ENCODE measurements around the gene LIPA. TPM values are rescaled to one million over a fixed set of nuclear protein-coding genes. Genes with fewer than 3 reads are reported as not detected.
"Not testable (repeated sequence)": the region's sequence is repeated elsewhere in the genome, so short reads cannot be mapped to it uniquely, and the experiment has no call there.

The LIPA gene
- polyA plus RNA-seq, 1 donor, result 194 TPM

DNA sequence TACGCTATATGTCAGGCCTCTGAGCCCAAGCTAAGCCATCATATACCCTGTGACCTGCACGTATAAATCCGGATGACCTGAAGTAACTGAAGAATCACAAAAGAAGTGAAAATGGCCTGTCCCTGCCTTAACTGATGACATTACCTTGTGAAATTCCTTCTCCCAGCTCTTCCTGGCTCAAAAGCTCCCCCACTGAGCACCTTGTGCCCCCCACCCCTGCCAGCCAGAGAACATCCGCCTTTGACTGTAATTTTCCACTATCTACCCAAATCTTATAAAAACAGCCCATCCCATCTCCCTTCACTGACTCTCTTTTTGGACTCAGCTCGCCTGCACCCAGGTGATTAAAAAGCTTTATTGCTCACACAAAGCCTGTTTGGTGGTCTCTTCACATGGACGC is 33.1 kb upstream of the LIPA start:
- DNase-seq; H3K27me3 ChIP-seq (ENCODE audit: control insufficient read depth, insufficient read depth, low read length); H3K27ac ChIP-seq (ENCODE audit: low read length); H3K4me1 ChIP-seq (ENCODE audit: control insufficient read depth, insufficient read depth, low read length); H3K9me3 ChIP-seq (ENCODE audit: control insufficient read depth, low read depth, low read length); H3K36me3 ChIP-seq (ENCODE audit: control insufficient read depth, insufficient read depth, low read length); H3K4me3 ChIP-seq (ENCODE audit: low read length): not testable (repeated sequence)
- no CpG with 5 or more reads among the region's 6 CpGs for WGBS (ENCODE audit: insufficient coverage, low lambda C conversion rate)

DNA sequence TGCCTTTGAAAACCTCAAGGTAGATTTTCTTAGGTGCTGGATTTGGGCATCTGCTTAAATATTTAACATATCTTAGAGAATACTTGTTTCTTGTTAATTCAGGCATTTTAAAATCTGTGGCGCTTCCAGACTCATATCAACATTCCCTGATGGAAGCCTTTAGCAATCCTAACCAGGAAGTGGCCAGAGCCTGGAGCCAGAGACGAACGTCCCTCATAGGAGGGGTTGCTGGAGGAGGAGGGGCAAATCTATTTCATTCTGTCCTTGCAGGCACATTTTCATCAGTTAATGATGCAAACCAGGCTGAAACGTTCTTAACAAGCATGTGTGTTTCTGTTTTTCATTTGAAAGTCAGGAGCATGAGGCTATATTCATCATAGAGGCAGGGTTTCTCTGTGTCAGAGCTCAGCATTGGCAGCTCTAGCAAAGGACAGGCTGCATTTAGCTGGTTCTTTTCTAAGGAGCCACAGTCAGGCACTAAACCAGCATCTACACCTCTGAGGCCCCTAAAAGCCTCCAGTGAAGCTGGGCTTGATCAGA is 32.4 kb upstream of the LIPA start:
- H3K4me1 ChIP-seq (ENCODE audit: control insufficient read depth, insufficient read depth, low read length), result peaks cover 7% of the 10 kb centered on the region
- H3K4me3 ChIP-seq (ENCODE audit: low read length), result no peak overlapping the region
- H3K9me3 ChIP-seq (ENCODE audit: control insufficient read depth, low read depth, low read length), result no peaks in the 10 kb centered on the region
- H3K36me3 ChIP-seq (ENCODE audit: control insufficient read depth, insufficient read depth, low read length), result no peaks in the 10 kb centered on the region
- DNase-seq, result peak; percentile 44 to 60
- WGBS (ENCODE audit: insufficient coverage, low lambda C conversion rate), result no CpG with 5 or more reads among the region's 4 CpGs
- no peaks in the 10 kb centered on the region for H3K27me3 ChIP-seq (ENCODE audit: control insufficient read depth, insufficient read depth, low read length)
- peak overlapping the region; percentile 54 for H3K27ac ChIP-seq (ENCODE audit: low read length)

- Histone ChIP-seq H3K4me1 (ENCODE audit: control insufficient read depth, insufficient read depth, low read length) (peaks cover 7% of the 10 kb centered on the region), H3K27me3 (ENCODE audit: control insufficient read depth, insufficient read depth, low read length) (no peaks in the 10 kb centered on the region), H3K36me3 (ENCODE audit: control insufficient read depth, insufficient read depth, low read length) (no peaks in the 10 kb centered on the region), H3K27ac (ENCODE audit: low read length) (peak overlapping the region; percentile 54), H3K9me3 (ENCODE audit: control insufficient read depth, low read depth, low read length) (no peaks in the 10 kb centered on the region), H3K4me3 (ENCODE audit: low read length) (no peak overlapping the region)
- 0% methylated on average over 1 of the region's 6 CpGs for WGBS (ENCODE audit: insufficient coverage, low lambda C conversion rate)
- DNase-seq, result no peak
Observed at GRCh38 chr10:89283025-89283935, 31.7 kb upstream of the LIPA start.

- no CpG with 5 or more reads among the region's 4 CpGs for WGBS (ENCODE audit: insufficient coverage, low lambda C conversion rate)
- DNase-seq, result no peak
- no peaks in the 10 kb centered on the region for H3K27me3 ChIP-seq (ENCODE audit: control insufficient read depth, insufficient read depth, low read length)
- H3K27ac ChIP-seq (ENCODE audit: low read length), result no peak overlapping the region
- H3K4me3 ChIP-seq (ENCODE audit: low read length), result no peak overlapping the region
- peaks cover 11% of the 10 kb centered on the region for H3K4me1 ChIP-seq (ENCODE audit: control insufficient read depth, insufficient read depth, low read length)
- no peaks in the 10 kb centered on the region for H3K36me3 ChIP-seq (ENCODE audit: control insufficient read depth, insufficient read depth, low read length)
- H3K9me3 ChIP-seq (ENCODE audit: control insufficient read depth, low read depth, low read length), result no peaks in the 10 kb centered on the region
Observed at GRCh38 chr10:89281606-89282395, 30.2 kb upstream of the LIPA start.

GRCh38 chr10:89280508-89280907 is 28.9 kb upstream of the LIPA start:
- no peak overlapping the region for H3K27ac ChIP-seq (ENCODE audit: low read length)
- peaks cover 11% of the 10 kb centered on the region for H3K4me1 ChIP-seq (ENCODE audit: control insufficient read depth, insufficient read depth, low read length)
- H3K27me3 ChIP-seq (ENCODE audit: control insufficient read depth, insufficient read depth, low read length), result no peaks in the 10 kb centered on the region
- no peak for DNase-seq
- H3K4me3 ChIP-seq (ENCODE audit: low read length), result no peak overlapping the region
- 100% methylated on average over 1 of the region's 3 CpGs for WGBS (ENCODE audit: insufficient coverage, low lambda C conversion rate)
- H3K9me3 ChIP-seq (ENCODE audit: control insufficient read depth, low read depth, low read length), result no peaks in the 10 kb centered on the region
- no peaks in the 10 kb centered on the region for H3K36me3 ChIP-seq (ENCODE audit: control insufficient read depth, insufficient read depth, low read length)

DNA sequence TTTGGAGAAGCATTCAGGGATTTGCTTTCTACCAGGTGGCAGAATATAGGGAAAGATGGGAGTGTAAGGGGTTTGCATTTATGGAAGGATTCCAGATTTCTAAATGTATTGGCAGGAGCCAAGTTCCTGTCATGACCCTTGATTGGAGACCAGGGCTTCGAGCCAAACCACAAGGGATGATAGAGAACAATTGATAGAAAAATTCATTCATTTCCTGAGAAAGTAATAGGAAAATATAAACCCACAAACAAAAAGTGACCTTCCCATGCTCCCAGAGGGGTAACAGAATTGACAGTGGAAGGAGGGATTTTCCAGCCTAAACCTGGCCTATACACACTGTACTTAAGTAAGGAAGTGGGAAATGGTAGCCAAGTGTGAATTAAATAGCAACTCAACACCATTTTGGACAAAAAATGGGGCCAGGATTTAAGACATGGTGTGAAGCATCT is 27.9 kb upstream of the LIPA start:
- H3K9me3 ChIP-seq (ENCODE audit: control insufficient read depth, low read depth, low read length), result no peaks in the 10 kb centered on the region
- no peaks in the 10 kb centered on the region for H3K36me3 ChIP-seq (ENCODE audit: control insufficient read depth, insufficient read depth, low read length)
- H3K27me3 ChIP-seq (ENCODE audit: control insufficient read depth, insufficient read depth, low read length), result no peaks in the 10 kb centered on the region
- H3K4me3 ChIP-seq (ENCODE audit: low read length), result no peak overlapping the region
- no peak overlapping the region for H3K27ac ChIP-seq (ENCODE audit: low read length)
- DNase-seq, result no peak
- H3K4me1 ChIP-seq (ENCODE audit: control insufficient read depth, insufficient read depth, low read length), result peaks cover 11% of the 10 kb centered on the region
- WGBS (ENCODE audit: insufficient coverage, low lambda C conversion rate), result no CpG with 5 or more reads among the region's 1 CpG

DNA sequence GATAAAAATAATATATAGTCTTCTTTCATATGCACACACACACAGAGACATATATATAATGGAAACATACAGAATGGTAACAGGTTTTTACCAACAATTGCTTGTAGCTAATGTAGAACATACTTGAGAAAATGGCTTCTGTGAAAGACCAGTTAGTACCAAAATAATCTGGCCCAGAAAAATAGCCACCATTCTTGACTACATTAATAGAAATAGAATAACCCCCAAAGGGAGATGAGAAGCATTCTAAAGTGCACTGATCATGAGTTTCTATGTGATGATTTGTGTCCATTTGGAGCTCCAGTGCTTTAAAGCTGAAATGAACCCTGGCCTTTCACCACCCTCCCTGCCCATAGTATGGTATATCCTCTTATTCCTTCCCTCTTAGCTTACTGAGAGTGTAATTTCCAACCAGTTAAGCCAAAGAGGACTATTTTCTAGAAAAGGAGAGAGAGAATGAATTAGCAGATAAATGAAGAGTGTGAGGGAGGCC is 27.4 kb upstream of the LIPA start:
- Histone ChIP-seq H3K4me3 (ENCODE audit: low read length) (no peak overlapping the region), H3K9me3 (ENCODE audit: control insufficient read depth, low read depth, low read length) (no peaks in the 10 kb centered on the region), H3K27ac (ENCODE audit: low read length) (no peak overlapping the region), H3K36me3 (ENCODE audit: control insufficient read depth, insufficient read depth, low read length) (no peaks in the 10 kb centered on the region), H3K27me3 (ENCODE audit: control insufficient read depth, insufficient read depth, low read length) (no peaks in the 10 kb centered on the region), H3K4me1 (ENCODE audit: control insufficient read depth, insufficient read depth, low read length) (peaks cover 11% of the 10 kb centered on the region)
- no peak for DNase-seq

GRCh38 chr10:89278034-89278535 is 26.5 kb upstream of the LIPA start:
- H3K27ac ChIP-seq (ENCODE audit: low read length), result peak overlapping the region; percentile 67
- no peaks in the 10 kb centered on the region for H3K36me3 ChIP-seq (ENCODE audit: control insufficient read depth, insufficient read depth, low read length)
- no peaks in the 10 kb centered on the region for H3K27me3 ChIP-seq (ENCODE audit: control insufficient read depth, insufficient read depth, low read length)
- no CpG with 5 or more reads among the region's 1 CpG for WGBS (ENCODE audit: insufficient coverage, low lambda C conversion rate)
- no peaks in the 10 kb centered on the region for H3K9me3 ChIP-seq (ENCODE audit: control insufficient read depth, low read depth, low read length)
- peak; percentile 71 to 83 for DNase-seq
- no peak overlapping the region for H3K4me3 ChIP-seq (ENCODE audit: low read length)
- peaks cover 6% of the 10 kb centered on the region for H3K4me1 ChIP-seq (ENCODE audit: control insufficient read depth, insufficient read depth, low read length)

DNA sequence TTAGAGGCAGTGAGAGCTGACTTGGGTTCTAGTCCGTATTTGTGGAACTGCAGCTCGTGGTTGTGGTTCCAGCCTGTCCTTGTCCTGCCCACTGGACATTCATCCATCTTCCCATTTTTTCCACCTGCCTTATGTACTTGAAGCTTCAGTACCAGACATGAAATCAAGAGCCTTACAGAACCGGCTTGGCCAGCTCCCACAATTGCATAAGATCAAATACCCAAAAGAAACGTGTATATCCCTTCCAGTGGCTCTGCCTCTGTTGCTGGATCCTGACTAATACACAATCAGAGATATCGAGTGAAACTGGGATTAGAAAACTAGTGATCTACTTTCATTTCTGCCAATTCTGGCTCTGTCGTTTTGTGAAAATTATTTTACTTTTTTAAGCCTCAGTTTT is 23.8 kb upstream of the LIPA start:
- Histone ChIP-seq H3K36me3 (ENCODE audit: control insufficient read depth, insufficient read depth, low read length) (no peaks in the 10 kb centered on the region), H3K27ac (ENCODE audit: low read length) (no peak overlapping the region), H3K27me3 (ENCODE audit: control insufficient read depth, insufficient read depth, low read length) (no peaks in the 10 kb centered on the region), H3K9me3 (ENCODE audit: control insufficient read depth, low read depth, low read length) (no peaks in the 10 kb centered on the region), H3K4me3 (ENCODE audit: low read length) (no peak overlapping the region), H3K4me1 (ENCODE audit: control insufficient read depth, insufficient read depth, low read length) (peaks cover 19% of the 10 kb centered on the region)
- DNase-seq, result no peak
- no CpG with 5 or more reads among the region's 6 CpGs for WGBS (ENCODE audit: insufficient coverage, low lambda C conversion rate)

GRCh38 chr10:89274928-89275327 is 23.4 kb upstream of the LIPA start:
- DNase-seq, result no peak
- H3K27ac ChIP-seq (ENCODE audit: low read length), result no peak overlapping the region
- H3K9me3 ChIP-seq (ENCODE audit: control insufficient read depth, low read depth, low read length), result no peaks in the 10 kb centered on the region
- peaks cover 22% of the 10 kb centered on the region for H3K4me1 ChIP-seq (ENCODE audit: control insufficient read depth, insufficient read depth, low read length)
- H3K36me3 ChIP-seq (ENCODE audit: control insufficient read depth, insufficient read depth, low read length), result no peaks in the 10 kb centered on the region
- H3K4me3 ChIP-seq (ENCODE audit: low read length), result no peak overlapping the region
- WGBS (ENCODE audit: insufficient coverage, low lambda C conversion rate), result no CpG with 5 or more reads among the region's 3 CpGs
- H3K27me3 ChIP-seq (ENCODE audit: control insufficient read depth, insufficient read depth, low read length), result no peaks in the 10 kb centered on the region
